Measurements from ENCODE around the gene NGEF. TPM values are rescaled to one million over a fixed set of nuclear protein-coding genes. Genes with fewer than 3 reads are reported as not detected.

NGEF gene
- total and polyA plus RNA-seq, 9 of the 15 experiments (the other 6 are each of a cell fraction or from before 2014, with no cell fraction given) = 0.07 to 0.17 (median 0.09) TPM; not detected in 6

DNA sequence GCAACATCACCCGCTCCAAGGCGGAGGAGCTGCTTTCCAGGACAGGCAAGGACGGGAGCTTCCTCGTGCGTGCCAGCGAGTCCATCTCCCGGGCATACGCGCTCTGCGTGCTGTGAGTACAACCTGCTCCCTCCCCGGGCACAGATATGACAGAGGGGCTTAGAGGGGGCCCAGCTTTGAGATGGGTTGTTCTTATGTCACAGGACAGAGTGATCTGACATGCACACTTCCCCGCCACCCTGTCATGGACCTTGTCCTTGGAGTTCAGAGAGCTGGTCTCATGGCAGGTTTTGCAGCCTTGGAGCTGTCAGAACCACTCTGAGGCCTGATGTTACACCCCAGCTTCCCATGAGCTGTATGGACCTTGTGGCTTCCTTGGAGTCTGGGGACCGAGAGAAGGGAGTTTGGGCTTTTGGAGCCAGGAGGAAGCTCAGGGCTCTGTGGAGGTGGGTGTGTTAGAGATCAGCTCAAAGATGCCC, 47.5 kb upstream of the NGEF start:
- Histone ChIP-seq H3K27me3 (ENCODE audit: control insufficient read depth in 2 of 2, insufficient read depth in 2 of 2, low read length in 2 of 2) (no peaks in the 10 kb centered on the region), H3K9me3 (replicated peaks; ENCODE audit: control insufficient read depth, insufficient read depth, low read depth, low read length) (no peaks in the 10 kb centered on the region), H3K4me2 (ENCODE audit: insufficient read depth, low read length) (peak overlapping the region; percentile 62), H3K79me2 (ENCODE audit: control insufficient read depth, insufficient read depth, low read length) (no peaks in the 10 kb centered on the region; the same call in 2 of the 3 replicates), H2AFZ (ENCODE audit: low read depth, low read length) (peak overlapping the region; percentile 90), H3K4me1 (replicated peaks in 1 of 2; ENCODE audit: control insufficient read depth in 2 of 2, insufficient read depth in 2 of 2, low read length in 2 of 2) (peaks cover 13 to 48% of the 10 kb centered on the region in 2 experiments; a peak in 4 of 5 replicates), H3K9me1 (ENCODE audit: control insufficient read depth, insufficient read depth, low read length) (no peaks in the 10 kb centered on the region), H3K4me3 (peak overlapping the region; percentile 23), H3K9ac (ENCODE audit: insufficient read depth in 1 of 2, low read depth in 2 of 2, low read length in 2 of 2) (peak overlapping the region in 1 of 2 experiments; percentile 77; a peak in 2 of 4 replicates), H3K27ac (ENCODE audit: extremely low read depth, low read depth, low read length) (no peak overlapping the region; the same call in 2 of the 3 replicates), H4K20me1 (replicated peaks; ENCODE audit: control insufficient read depth, insufficient read depth, low read length) (no peaks in the 10 kb centered on the region), H3K36me3 (ENCODE audit: control insufficient read depth, insufficient read depth, low read length) (no peaks in the 10 kb centered on the region)
- BruUV-seq (replicated peaks) = no TSS peak
- in situ Hi-C loops (cut with MboI) = no loop called here
- no peak for DNase-seq (ENCODE audit: extremely low read depth in 1 of 4, low spot score in 3 of 4)
- WGBS (ENCODE audit: insufficient coverage, low coverage, missing lambda C conversion rate) = 87% methylated on average over 8 of the region's 13 CpGs
- no peak for ATAC-seq
- ChIA-PET CTCF (ENCODE audit: low intra/inter-chr PET ratio) (no interaction called here), POLR2A (interaction anchor here (0.7 to 1.1 kb wide), 3 partner anchors 12 to 366 kb away, joined by 3 read pairs; no protein-coding TSS in a partner anchor)
- intact Hi-C loops (cut with micrococcal nuclease) = no loop called here
- FAIRE-seq = no peak
- TF ChIP-seq POLR2AphosphoS5 (IDR thresholded peaks at IDR 0.05; ENCODE audit: control insufficient read depth, insufficient read depth, low read depth, low read length) (no peak), ATF1 (CRISPR knock-in tag; IDR thresholded peaks at IDR 0.05) (no peak), ATF1 (tag; IDR thresholded peaks at IDR 0.05) (no peak), FOXA3 (CRISPR knock-in tag; conservative IDR thresholded peaks at IDR 0.05 in 1 of 2, IDR thresholded peaks at IDR 0.05 in 1 of 2) (0 out of 4 replicates have a peak, but pooled peaks of 1 of the 2 experiments have one; percentile 33), SMC3 (conservative IDR thresholded peaks at IDR 0.05; ENCODE audit: insufficient read depth, low read depth, low read length) (no peak), TFAM (CRISPR knock-in tag; conservative IDR thresholded peaks at IDR 0.05) (no peak), FOXA1 (IDR thresholded peaks at IDR 0.05; ENCODE audit: borderline replicate concordance) (no peak), KAT8 (IDR thresholded peaks at IDR 0.05; ENCODE audit: low read depth) (no peak), PHB (CRISPR knock-in tag; IDR thresholded peaks at IDR 0.05) (no peak), KLF16 (IDR thresholded peaks at IDR 0.05) (no peak), JUNB (CRISPR knock-in tag; conservative IDR thresholded peaks at IDR 0.05) (no peak), ZBTB8A (IDR thresholded peaks at IDR 0.05; ENCODE audit: partially characterized antibody) (no peak)
- TF ChIP-seq, protein P1, sequence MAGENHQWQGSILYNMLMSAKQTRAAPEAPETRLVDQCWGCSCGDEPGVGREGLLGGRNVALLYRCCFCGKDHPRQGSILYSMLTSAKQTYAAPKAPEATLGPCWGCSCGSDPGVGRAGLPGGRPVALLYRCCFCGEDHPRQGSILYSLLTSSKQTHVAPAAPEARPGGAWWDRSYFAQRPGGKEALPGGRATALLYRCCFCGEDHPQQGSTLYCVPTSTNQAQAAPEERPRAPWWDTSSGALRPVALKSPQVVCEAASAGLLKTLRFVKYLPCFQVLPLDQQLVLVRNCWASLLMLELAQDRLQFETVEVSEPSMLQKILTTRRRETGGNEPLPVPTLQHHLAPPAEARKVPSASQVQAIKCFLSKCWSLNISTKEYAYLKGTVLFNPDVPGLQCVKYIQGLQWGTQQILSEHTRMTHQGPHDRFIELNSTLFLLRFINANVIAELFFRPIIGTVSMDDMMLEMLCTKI (IDR thresholded peaks at IDR 0.05; ENCODE audit: partially characterized antibody) = no peak
- TF ChIP-seq, protein P2, sequence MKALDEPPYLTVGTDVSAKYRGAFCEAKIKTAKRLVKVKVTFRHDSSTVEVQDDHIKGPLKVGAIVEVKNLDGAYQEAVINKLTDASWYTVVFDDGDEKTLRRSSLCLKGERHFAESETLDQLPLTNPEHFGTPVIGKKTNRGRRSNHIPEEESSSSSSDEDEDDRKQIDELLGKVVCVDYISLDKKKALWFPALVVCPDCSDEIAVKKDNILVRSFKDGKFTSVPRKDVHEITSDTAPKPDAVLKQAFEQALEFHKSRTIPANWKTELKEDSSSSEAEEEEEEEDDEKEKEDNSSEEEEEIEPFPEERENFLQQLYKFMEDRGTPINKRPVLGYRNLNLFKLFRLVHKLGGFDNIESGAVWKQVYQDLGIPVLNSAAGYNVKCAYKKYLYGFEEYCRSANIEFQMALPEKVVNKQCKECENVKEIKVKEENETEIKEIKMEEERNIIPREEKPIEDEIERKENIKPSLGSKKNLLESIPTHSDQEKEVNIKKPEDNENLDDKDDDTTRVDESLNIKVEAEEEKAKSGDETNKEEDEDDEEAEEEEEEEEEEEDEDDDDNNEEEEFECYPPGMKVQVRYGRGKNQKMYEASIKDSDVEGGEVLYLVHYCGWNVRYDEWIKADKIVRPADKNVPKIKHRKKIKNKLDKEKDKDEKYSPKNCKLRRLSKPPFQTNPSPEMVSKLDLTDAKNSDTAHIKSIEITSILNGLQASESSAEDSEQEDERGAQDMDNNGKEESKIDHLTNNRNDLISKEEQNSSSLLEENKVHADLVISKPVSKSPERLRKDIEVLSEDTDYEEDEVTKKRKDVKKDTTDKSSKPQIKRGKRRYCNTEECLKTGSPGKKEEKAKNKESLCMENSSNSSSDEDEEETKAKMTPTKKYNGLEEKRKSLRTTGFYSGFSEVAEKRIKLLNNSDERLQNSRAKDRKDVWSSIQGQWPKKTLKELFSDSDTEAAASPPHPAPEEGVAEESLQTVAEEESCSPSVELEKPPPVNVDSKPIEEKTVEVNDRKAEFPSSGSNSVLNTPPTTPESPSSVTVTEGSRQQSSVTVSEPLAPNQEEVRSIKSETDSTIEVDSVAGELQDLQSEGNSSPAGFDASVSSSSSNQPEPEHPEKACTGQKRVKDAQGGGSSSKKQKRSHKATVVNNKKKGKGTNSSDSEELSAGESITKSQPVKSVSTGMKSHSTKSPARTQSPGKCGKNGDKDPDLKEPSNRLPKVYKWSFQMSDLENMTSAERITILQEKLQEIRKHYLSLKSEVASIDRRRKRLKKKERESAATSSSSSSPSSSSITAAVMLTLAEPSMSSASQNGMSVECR (CRISPR knock-in tag; IDR thresholded peaks at IDR 0.05) = peak; percentile 10; the same call in 1 of the 2 replicates
- TF ChIP-seq, protein P3, sequence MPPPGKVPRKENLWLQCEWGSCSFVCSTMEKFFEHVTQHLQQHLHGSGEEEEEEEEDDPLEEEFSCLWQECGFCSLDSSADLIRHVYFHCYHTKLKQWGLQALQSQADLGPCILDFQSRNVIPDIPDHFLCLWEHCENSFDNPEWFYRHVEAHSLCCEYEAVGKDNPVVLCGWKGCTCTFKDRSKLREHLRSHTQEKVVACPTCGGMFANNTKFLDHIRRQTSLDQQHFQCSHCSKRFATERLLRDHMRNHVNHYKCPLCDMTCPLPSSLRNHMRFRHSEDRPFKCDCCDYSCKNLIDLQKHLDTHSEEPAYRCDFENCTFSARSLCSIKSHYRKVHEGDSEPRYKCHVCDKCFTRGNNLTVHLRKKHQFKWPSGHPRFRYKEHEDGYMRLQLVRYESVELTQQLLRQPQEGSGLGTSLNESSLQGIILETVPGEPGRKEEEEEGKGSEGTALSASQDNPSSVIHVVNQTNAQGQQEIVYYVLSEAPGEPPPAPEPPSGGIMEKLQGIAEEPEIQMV (tag; conservative IDR thresholded peaks at IDR 0.05; ENCODE audit: low read depth) = no peak

Measured in K562 (cell line).